HG03442 (cell line): ENCODE data around the gene DUS1L.
A peak's percentile ranks its signal among the peaks of the same experiment; 100 is the strongest.

Experiments used
- ATAC-seq: cut with Tn5 transposase; IDR thresholded peaks from one replicate; pipeline ENCODE4 v1.9.1; 2021; ENCODE audit warnings: mild to moderate bottlenecking, moderate library complexity; ENCODE audit not compliant: unreplicated experiment

The DUS1L gene

GRCh38 chr17:82029391-82029790 is 36.2 kb downstream of the DUS1L start:
- no peak for ATAC-seq

- ATAC-seq = no peak
Measured at GRCh38 chr17:82028966-82029365, 36.6 kb downstream of the DUS1L start.

- ATAC-seq = no peak
Measured at GRCh38 chr17:82028246-82028645, 37.4 kb downstream of the DUS1L start.

- ATAC-seq = no peak
Measured at GRCh38 chr17:82025401-82026107, 40.0 kb downstream of the DUS1L start.

GRCh38 chr17:82024859-82025258 is 40.7 kb downstream of the DUS1L start:
- ATAC-seq = no peak

GRCh38 chr17:82023447-82024241 is 42.0 kb downstream of the DUS1L start:
- ATAC-seq = peak; percentile 2

- peak; percentile 83 for ATAC-seq
Measured at GRCh38 chr17:82022981-82023446, 42.6 kb downstream of the DUS1L start, which contains the start of gene LRRC45. Gene LRRC45, plus strand, starts transcription at chr17:82023305. Its CDS starts 339 bp downstream, at chr17:82023644.

GRCh38 chr17:82022310-82022980 is 43.2 kb downstream of the DUS1L start, which contains the start of gene CENPX:
Gene CENPX, minus strand, starts transcription at chr17:82022878. Its CDS starts 17 bp downstream, at chr17:82022861.
- ATAC-seq = no peak

- no peak for ATAC-seq
Measured at GRCh38 chr17:82021900-82022309, 43.7 kb downstream of the DUS1L start.

GRCh38 chr17:82021107-82021899 is 44.3 kb downstream of the DUS1L start:
- no peak for ATAC-seq

- ATAC-seq = no peak
Measured at GRCh38 chr17:82020572-82021106, 45.0 kb downstream of the DUS1L start.

- ATAC-seq = no peak
Measured at GRCh38 chr17:82019690-82020571, 45.7 kb downstream of the DUS1L start.

GRCh38 chr17:82018989-82019689 is 46.5 kb downstream of the DUS1L start:
- ATAC-seq = no peak

GRCh38 chr17:82018152-82018988 is 47.2 kb downstream of the DUS1L start:
- no peak for ATAC-seq

- no peak for ATAC-seq
Measured at GRCh38 chr17:82017612-82018151, 47.9 kb downstream of the DUS1L start.

GRCh38 chr17:82016875-82017459 is 48.6 kb downstream of the DUS1L start:
- ATAC-seq = no peak
